NCI-H187 (cell line): ENCODE measurements around the gene GRPEL2.
"Not testable (repeated sequence)": the region's sequence is repeated elsewhere in the genome, so short reads cannot be mapped to it uniquely, and the experiment has no call there.

Experiments used
- DNase-seq, 2 experiments: peaks; one replicate each; lab custom pipeline; 2025; lab: John Stamatoyannopoulos, UW

The GRPEL2 gene

DNA sequence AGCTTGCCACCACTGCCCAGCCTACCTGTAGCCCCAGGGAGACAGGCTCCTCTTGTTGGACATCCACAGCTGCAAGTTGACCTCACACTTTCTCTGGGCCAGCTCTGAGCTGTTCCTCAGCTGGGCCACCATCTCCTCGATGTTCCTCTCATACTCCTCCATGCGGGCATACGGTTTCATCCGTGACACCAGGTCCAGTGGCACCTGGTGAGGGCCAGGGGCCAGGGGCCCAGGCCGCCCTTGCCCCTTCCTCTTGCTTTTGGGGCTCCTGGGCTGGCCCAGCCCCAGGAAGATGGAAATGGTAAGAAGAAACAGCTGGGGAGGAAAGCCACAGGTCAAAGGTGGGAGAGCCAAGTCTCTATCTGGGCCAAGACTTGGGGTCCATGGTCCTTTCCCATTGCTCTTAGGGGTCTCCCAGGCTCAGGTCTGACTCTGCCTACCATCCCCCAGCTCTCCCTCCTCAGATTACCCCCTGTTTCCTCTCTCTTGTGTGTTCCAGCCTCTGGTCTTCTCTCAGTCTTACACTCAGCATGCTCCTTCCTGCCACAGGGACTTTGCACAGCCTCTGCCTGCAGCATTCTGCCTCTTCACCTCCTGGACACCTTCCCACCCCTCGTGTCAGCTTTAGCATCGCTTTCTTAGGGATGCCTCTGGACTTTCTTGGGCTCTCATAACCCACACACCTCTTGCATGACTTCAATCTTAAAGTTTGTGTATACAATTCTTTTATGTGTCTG, 31.6 kb downstream of the GRPEL2 start:
- DNase-seq = no peak

DNA sequence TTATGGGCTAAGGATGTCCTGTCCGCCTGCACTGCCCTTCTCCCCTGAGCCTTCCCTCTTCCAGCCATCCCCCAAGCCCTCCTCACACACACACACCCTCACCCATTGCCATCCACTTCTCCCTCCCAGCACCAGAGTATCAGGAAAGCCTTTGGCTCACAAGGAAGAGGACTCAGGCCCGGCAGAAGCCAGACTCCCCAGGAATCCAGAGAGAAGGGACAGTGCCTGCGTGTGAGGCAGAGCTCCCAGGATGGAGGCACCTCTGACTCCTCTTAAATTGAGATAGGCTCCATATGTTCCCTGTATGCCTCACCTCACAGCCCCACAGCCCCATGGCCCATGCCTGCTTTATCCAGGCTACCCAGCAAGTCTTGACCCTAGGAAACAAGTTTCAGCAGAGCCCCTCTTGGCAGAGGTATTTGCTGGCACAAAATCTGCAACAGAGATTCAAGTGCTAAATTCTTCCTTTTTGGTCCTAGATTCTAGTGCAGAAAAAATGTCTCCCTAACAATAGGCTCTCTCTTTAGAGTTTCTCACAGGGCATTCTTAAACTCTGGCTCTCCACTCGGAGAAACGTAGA, 33.0 kb downstream of the GRPEL2 start:
- no peak for DNase-seq

DNA sequence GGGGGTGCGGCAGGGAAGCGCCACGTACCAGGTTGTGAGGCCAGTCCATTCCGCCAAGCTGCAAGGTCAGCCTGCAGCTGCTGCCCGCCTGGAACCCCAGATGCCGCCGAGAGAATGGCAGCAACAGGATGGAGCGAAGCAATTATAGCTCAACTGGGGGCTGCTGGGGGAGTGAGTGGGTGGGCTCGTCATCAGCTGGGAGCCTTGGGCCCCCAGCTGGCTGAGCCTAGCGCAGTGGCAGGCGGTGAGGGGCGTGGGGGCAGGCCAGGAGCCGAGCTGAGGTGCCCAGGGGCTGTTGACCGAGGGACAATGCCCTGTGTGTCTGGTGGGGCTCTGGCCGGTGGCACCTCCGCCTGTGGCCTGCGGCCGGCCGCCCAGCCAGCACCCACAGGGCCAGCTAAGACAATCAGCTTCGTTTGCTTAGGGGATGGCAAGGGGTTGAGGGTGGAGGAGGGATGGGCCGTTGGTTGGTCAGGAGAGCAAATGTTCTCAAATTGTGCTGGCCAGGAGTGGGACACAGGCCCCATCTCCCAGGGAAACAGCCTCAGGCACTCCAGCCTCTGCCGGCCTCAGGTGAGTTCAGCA, 34.0 kb downstream of the GRPEL2 start, which contains the start of gene IL17B:
Gene IL17B (minus strand): TSS at position 116 of the 585 bp plus-strand sequence. CDS start 67 bp downstream, at position 49.
- no peak for DNase-seq

DNA sequence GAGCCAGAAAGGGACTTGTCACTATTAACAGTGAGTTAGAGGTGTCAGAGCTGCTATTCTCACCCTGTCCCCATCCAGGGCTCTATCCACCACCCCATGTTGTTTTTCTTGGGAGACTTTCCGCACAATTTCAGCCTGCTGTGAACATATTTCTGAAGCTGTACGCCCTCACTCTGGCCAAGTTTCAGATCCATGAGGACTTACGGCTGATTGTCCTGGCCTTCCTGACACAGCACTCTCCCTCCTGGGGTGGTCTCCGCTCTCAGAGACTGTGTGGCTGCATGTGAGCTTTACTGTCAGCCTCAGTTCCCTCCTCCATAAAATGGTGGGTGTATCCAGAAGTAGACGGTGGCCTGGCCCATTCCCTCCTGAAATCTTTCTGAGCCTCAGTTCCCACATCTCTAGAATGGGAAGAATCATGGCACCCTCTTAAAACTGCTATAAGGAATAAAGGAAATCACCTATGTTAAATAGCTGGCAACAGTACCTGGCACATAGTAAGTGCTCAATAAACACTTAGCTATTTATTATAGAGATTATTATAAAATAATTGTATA, 34.6 kb downstream of the GRPEL2 start:
- no peak for DNase-seq

DNA sequence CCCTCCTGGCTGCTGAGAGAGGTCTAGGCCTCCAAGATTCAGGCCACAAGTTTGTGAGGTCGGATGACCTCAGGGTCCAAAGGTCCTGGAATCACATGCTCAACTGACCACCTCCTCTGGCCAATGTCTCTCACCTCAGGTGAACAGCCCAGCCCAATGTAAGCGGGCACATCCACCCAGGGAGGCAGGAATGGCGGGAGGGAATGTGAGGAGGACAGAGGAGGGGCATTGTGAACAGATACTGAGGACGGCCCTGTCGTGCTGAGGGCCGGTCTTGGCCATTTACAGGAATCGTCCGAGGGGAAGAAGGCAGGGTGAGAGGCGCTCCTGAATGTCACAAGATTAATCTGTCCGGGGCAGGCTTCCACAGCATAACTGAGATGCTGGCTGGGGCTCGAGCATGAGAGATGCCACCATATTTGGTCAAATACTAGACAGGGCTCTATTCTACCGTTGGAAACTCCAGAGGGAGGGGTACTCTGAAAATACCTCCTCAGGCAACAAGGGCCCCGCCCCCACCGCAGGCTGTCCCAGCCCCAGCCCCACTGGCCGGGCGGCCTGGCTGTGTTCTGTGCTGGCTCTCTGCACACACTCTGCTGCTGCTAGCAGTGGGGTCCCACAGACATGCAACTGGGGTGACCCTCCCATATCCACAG, 35.3 kb downstream of the GRPEL2 start:
- no peak for DNase-seq

DNA sequence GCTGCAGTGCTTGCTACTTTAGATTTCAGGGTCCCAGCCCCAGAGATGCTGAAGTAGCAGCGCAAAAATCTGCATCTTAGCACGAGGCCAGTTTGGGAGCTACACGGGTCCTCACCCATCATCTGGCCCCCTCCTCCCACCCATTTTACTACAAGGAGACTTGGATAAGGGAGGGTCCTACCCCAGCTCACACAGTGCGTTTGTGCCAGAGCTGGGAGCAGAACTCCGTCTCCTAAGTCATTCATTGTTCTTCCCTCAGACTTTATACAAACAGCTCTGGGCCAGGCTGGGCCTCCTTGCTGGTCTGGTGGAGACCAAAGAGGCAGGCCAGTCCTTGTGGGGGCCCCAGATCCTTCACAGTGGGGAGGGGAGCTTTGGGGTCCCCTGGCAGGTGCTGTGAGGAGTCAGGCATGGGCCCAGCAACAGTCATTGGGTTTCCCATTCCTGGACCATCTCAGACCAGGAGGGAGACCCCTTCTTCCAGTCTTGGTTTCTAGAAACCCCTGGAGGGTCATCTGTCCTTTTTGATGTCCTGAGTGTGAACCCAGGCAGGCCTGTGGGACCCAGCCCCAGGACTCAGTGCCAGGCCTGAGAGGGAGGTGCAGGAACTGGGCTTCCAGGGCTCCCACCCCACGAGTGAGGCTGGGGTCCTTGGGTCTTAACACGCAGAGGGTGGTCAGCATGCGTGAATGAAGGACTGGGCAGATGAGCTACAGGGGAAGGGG, 36.1 kb downstream of the GRPEL2 start:
- no peak for DNase-seq

DNA sequence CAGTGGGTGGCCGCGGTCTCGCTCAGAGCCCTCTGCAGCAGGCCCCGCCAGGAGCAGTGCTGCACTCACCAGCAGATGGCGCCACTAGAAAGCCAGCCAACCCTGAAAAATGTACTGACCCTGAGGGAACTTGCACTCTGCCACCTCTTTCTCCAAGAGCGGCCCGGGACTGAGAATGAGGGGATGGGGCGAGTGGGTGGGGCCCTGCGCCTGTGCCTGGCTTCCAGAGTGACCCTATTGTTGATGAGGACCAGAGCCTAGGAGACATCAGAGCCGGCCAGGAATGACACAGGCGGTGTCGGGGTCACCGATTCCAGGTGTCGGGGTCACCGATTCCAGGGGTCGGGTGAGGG, 36.7 kb downstream of the GRPEL2 start:
- DNase-seq = no peak

DNA sequence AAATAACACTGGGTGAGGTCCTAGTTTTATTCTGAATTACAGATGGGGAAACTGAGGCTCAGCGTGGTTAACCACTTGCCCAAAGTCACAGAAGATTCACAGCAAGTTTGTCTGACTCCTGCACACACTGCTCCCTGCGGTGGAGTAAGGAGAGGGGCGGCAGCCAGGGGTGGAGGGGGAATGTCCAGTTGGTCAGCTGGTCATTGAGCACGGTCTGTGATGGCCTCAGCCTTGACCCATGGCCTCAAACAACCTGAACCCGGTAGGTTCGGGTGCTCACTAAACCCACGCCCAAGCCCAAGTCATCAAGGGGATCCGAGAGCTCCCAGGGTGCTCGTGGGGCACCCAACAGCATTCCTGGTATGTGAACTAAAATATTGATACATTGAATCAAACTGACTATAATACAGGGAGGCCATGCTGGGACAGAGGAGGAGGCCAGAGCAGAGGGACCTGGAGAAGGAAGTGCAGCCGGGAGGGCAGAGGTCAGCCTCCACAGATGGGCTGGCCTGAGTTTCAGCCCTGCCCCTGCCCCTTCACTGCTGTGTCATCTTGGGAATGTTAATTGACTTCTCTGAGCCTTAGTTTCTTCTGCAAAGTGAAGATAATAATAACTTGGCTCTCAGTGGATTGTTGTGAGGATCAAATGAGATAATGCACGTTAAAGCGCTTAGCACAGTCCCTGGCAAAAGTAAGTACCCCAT, 37.4 kb downstream of the GRPEL2 start:
- no peak for DNase-seq

DNA sequence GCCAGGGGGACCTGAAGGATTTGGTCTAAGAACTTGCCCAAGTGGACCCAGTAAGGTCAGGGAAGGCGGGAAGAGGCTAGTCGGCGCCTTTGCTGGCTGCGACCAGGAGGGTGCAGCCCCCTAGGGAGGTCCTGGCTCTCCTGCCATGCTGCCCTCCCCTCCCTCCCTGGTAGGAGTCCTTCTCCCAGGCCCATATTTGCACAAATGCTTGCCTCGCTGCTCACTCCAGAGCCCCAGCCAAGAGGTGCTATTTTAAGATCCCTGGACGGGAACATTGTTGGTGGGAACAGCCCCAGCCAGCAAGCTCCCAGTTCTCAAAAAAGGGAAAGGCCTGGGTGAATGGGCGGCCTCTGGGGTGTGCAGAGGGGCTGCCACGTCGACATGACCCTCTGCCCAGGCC, 38.1 kb downstream of the GRPEL2 start:
- no peak for DNase-seq

DNA sequence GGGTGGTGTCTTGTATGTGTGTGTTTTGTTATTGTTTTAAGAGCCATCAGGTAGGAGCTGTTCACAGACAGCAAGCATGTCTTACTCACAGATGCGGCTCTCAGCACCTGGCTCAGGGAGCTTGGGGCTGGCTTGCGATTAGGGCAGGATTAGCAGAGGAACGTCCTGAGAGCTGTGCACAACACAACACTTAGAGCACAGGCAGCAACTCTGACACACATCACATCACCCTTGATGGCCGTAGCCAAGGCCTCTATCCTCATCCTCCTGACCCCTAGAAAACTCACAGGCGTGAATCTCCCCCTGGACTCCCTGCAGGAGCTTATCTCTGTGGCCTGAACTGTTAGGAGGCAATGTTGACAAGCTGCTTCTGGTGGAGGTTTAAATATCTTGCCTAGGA, 40.9 kb downstream of the GRPEL2 start:
- DNase-seq = no peak

DNA sequence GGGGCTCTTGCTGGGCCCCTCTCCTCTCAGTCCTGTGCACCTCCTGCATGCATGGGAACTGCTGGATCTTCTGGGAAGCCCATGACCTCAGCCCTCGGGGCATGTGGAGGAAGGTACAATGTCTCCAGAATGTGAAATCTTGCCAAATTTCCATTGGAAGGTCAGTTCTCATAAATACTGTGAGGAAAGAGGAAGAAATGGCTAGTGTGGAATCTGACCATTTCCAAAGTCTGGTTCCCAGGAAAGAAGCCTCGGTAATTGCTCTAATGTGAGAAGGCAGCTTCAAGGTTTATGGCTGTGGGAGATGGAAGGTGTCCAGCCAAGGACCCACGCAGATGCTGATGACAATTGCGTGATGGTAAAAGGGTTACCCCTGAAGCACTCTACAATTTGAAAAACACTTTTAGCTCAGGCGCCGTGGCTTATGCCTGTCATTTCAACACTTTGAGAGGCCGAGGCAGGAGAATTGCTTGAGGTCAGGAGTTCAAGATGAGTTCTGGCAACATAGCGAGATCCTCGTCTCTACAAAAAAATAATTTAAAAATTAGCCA, 41.9 kb downstream of the GRPEL2 start:
- DNase-seq = no peak

DNA sequence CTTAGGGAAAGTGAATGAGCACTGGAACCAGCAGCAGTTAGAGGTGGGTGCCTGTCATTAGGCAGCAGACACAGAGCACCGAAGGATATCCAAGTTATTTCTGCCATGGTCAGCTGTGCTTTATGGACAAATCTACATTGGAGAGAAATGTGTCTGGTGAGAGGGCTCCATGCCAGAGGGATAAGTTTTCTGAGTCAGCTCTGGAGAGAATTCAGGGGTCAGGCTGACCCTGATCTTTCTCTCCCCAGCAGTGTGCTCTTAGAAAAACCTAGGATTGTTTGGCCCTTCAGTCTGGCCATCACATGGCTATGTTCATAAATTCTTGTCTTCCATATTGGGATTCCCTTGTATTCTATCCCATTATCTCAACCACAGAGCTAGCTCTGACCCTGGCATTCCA, 42.7 kb downstream of the GRPEL2 start:
- no peak for DNase-seq

DNA sequence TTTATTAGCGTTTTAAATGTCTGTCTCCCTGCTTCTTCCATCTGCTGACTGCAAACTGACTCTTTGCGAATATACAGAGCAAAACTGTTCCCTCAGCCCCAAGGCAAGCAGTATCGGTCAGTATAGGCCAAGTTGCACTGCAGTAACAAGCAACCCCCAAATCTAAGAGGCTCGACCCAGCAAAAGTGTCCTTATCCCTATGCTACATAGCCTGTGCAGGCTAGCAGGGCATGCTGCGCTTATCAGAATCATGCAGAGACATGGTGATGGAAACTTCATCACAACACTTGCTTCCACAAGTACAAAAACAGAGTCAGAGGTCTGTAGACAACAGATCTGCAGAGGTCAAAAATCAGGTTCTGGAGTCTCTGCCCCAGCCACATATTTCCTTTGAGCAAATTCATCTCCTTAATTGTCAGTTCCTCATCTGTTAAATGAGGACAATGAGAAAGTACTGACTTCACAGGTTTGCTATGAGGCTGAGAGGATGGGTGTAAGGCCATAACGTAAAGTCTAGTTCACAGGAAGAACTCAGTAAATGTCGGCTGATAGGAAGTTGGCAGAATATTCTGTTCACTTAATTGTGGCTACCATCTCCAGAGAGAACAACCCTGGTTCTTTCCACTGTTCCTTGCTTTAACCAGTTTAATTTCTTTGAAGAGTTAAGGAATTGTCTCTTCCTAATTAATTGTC, 43.3 kb downstream of the GRPEL2 start:
- no peak for DNase-seq

DNA sequence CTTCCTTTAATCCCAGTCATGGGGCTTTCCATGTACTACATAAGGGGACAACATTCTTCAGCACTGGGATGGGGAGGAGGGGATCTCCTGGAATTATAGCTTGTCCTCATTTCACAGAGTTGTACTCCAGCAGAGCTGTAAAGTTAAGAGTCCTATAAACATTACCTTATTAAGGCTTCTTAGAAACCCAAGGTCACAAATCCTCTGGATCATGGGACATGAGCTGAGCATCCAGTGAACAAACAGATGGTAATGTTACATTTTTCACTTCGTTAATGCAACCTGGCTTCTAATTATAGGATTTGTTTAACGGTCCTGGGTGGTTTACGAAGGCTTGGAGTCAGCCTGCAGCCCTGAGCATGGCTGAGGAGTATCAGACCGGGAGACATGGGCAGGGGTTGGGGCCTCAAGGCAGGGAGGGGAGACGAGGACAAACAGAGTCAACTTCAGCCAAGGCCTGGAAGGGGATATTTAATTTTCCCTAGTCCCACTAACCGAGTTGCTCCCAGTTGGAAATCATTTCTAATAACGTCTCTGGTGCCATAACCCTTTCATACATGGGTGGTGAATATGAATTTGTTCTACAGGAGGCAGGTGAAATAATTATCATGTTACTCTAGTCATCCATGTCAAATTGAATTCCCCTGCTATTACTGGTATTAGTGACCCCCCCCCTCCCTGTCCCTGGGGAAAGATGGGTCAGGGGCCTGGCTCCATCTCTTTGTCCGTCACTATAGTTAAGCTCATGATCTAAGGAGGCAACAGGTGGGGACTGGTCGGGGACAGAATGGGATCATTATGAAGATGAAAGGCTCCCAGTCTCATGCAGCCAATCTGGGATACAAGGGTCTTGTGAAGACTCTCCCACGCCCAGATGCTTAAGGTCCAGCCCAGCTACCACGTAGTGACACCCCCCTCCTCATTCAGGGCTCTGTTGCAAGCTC, 44.5 kb downstream of the GRPEL2 start:
- DNase-seq = no peak

DNA sequence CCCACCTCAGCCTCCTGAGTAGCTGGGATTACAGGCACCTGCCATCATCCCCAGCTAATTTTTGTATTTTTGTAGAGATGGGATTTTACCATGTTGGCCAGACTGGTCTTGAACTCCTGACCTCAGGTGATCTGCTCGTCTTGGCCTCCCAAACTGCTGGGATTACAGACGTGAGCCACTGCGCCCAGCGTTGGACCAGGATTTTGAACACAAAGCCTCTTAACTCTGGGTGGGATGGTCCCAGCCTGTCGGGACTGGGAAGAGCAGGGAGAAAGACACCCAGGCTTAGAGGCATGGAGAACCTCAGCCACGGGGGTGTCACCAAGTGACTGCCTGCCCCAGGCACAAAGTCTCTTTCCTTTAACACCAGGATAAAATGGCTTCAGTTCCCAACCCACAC, 45.8 kb downstream of the GRPEL2 start:
- DNase-seq = not testable (repeated sequence)

DNA sequence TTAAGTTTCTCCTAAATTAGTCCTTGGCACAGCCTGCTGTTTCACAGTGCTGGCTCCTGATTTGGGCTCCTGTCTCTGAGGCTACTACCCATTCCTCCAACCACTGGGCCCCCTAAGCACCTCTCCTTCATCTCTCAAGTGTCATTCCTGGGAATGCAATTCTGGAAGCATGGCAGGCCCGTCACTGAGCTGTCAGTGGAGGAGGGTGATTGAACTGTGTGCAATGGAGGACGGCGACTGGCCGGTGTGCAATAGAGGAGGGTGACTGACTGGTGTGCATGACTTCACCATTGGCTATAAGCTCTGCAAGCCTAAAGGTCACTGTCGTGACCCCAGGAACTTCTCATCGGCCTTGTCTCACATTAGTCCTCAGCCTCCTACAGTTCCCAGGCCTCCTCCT, 46.2 kb downstream of the GRPEL2 start:
- DNase-seq = no peak

DNA sequence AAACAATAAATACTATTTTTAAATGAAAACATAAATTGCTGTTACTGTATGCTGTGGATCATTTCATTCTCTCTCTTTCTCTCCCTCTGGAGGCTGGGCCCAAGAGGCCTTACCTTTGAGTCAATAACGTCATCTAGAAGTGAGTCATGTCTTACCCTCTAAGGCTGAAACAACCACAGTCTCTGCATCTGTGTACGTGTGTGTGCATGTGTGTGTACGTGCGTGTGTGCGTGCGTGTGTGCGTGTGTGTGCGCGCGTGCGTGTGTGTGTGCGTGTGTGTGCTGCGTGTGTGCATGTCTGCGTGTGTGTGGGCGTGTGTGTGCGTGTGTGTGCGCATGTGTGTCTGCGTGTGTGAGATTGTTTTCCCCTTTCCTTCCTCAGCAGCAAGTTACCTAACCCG, 47.4 kb downstream of the GRPEL2 start:
- no peak for DNase-seq

DNA sequence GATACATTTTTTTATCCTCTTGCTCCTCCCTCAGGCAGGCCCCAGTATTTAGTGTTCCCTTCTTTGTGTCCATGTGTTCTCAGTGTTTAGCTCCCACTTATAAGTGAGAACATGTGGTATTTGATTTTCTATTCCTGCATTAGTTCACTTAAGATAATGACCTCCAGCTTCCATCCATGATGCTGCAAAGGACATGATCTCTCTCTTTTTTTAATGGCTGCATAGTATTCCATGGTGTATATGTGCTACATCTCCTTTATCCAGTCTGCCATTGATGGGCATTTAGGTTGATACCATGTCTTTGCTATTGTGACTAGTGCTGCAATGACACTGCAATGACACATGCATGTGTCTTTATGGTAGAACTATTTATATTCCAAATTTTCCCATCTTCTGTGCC, 49.7 kb downstream of the GRPEL2 start:
- DNase-seq = not testable (repeated sequence)

DNA sequence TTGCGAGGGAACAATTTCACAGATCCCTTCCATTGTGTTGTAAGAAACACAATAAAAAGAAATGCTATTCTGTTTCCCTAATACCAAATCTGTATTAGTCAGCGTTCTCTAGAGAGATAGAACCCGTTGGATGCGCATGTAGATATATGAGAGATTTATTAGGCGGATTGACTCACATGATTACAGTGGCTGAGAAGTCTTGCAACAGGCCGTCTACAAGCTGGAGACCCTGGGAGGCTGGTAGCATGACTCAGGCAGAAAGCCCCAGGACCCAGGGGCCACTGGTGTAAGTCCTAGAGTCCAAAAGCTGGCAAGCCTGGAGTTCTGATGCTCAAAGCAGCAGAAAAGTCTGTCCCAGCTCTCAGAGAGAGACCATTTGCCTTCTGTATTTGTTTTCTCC, 52.2 kb downstream of the GRPEL2 start:
- DNase-seq = no peak
